BLaER1 treated with 17β-estradiol and CSF1 and Interleukin-3, amounts not matched to agents 10 nM and 100 nM (cell line): ENCODE measurements around the gene FBXO33.
A peak's percentile ranks its signal among the peaks of the same experiment; 100 is the strongest.

ENCODE experiments used
- H3K27ac ChIP-seq, 11 experiments: shearing (Covaris generic); formaldehyde crosslinking; 2 replicates each; pipeline ENCODE4 v1.8.1; 2022
- H3K27me3 ChIP-seq, 11 experiments: shearing (Covaris generic); formaldehyde crosslinking; 2 replicates each; pipeline ENCODE4 v1.8.1; 2022
- H3K36me3 ChIP-seq, 11 experiments: shearing (Covaris generic); formaldehyde crosslinking; 2 replicates each; pipeline ENCODE4 v1.8.1; 2022
- H3K4me1 ChIP-seq, 10 experiments: shearing (Covaris generic); formaldehyde crosslinking; 2 replicates each; pipeline ENCODE4 v1.8.1; 2022
- H3K4me2 ChIP-seq, 11 experiments: shearing (Covaris generic); formaldehyde crosslinking; 2 replicates each; pipeline ENCODE4 v1.8.1; 2022
- H3K4me3 ChIP-seq, 10 experiments: shearing (Covaris generic); formaldehyde crosslinking; 2 replicates each; pipeline ENCODE4 v1.8.1; 2022
- H3K9ac ChIP-seq, 11 experiments: shearing (Covaris generic); formaldehyde crosslinking; 2 replicates each; pipeline ENCODE4 v1.8.1; 2022
- H3K9me3 ChIP-seq, 11 experiments: shearing (Covaris generic); formaldehyde crosslinking; replicated peaks in 1 of 11; 2 replicates each; pipeline ENCODE4 v1.8.1; 2022
- H4K20me1 ChIP-seq, 11 experiments: shearing (Covaris generic); formaldehyde crosslinking; 2 replicates each; pipeline ENCODE4 v1.8.1; 2022
- Cebpa-rat ChIP-seq, 11 experiments: shearing (Covaris generic); IDR thresholded peaks; 2 replicates each; pipeline ENCODE4 v1.8.1; 2022

The FBXO33 gene

GRCh38 chr14:39384177-39384576 is 48.1 kb downstream of the FBXO33 start:
- no peaks in the 10 kb centered on the region for H3K27me3 ChIP-seq
- no peaks in the 10 kb centered on the region for H3K9me3 ChIP-seq
- no peak for TF ChIP-seq Cebpa-rat (IDR thresholded peaks at IDR 0.05)
- H3K36me3 ChIP-seq, result peaks cover 0 to 4% (median 0%) of the 10 kb centered on the region in 11 experiments; a peak in 1 of 22 replicates
- no peak overlapping the region for H3K4me2 ChIP-seq
- no peak overlapping the region for H3K9ac ChIP-seq
- H3K4me3 ChIP-seq, result no peak overlapping the region
- H4K20me1 ChIP-seq, result no peaks in the 10 kb centered on the region
- no peak overlapping the region for H3K27ac ChIP-seq
- peaks cover 0 to 9% (median 0%) of the 10 kb centered on the region in 10 experiments; a peak in 5 of 20 replicates for H3K4me1 ChIP-seq

GRCh38 chr14:39383741-39384140 is 48.5 kb downstream of the FBXO33 start:
- no peak for TF ChIP-seq Cebpa-rat (IDR thresholded peaks at IDR 0.05)
- H4K20me1 ChIP-seq, result no peaks in the 10 kb centered on the region
- H3K27ac ChIP-seq, result no peak overlapping the region
- peak overlapping the region in 1 of 11 experiments; percentile 1; a peak in 2 of 22 replicates for H3K4me2 ChIP-seq
- no peaks in the 10 kb centered on the region for H3K9me3 ChIP-seq
- no peak overlapping the region for H3K4me3 ChIP-seq
- peaks cover 0 to 9% (median 0%) of the 10 kb centered on the region in 10 experiments; a peak in 5 of 20 replicates for H3K4me1 ChIP-seq
- H3K27me3 ChIP-seq, result no peaks in the 10 kb centered on the region
- H3K9ac ChIP-seq, result no peak overlapping the region
- H3K36me3 ChIP-seq, result peaks cover 0 to 4% (median 0%) of the 10 kb centered on the region in 11 experiments; a peak in 1 of 22 replicates

GRCh38 chr14:39383026-39383660 is 49.1 kb downstream of the FBXO33 start:
- Histone ChIP-seq H3K4me2 (peak overlapping the region in 3 of 11 experiments; percentile 1 to 38 (median 18); a peak in 3 of 22 replicates), H3K36me3 (peaks cover 0 to 4% (median 0%) of the 10 kb centered on the region in 11 experiments; a peak in 1 of 22 replicates)

GRCh38 chr14:39382463-39382862 is 49.8 kb downstream of the FBXO33 start:
- no peaks in the 10 kb centered on the region for H4K20me1 ChIP-seq
- H3K9me3 ChIP-seq, result no peaks in the 10 kb centered on the region
- H3K27me3 ChIP-seq, result no peaks in the 10 kb centered on the region

More at GRCh38 chr14:39383026-39383660, 49.1 kb downstream of the FBXO33 start:
- Histone ChIP-seq H3K4me3 (no peak overlapping the region), H3K27ac (no peak overlapping the region), H4K20me1 (no peaks in the 10 kb centered on the region), H3K9me3 (no peaks in the 10 kb centered on the region), H3K27me3 (no peaks in the 10 kb centered on the region), H3K9ac (no peak overlapping the region), H3K4me1 (peaks cover 0 to 9% (median 0%) of the 10 kb centered on the region in 10 experiments; a peak in 5 of 20 replicates)
- no peak for TF ChIP-seq Cebpa-rat (IDR thresholded peaks at IDR 0.05)

GRCh38 chr14:39381366-39381765 is 50.9 kb downstream of the FBXO33 start:
- H3K9ac ChIP-seq, result no peak overlapping the region
- no peak for TF ChIP-seq Cebpa-rat (IDR thresholded peaks at IDR 0.05)
- H3K4me2 ChIP-seq, result no peak overlapping the region
- H3K9me3 ChIP-seq, result no peaks in the 10 kb centered on the region
- peaks cover 0 to 9% (median 0%) of the 10 kb centered on the region in 10 experiments; a peak in 5 of 20 replicates for H3K4me1 ChIP-seq
- no peaks in the 10 kb centered on the region for H3K27me3 ChIP-seq
- no peak overlapping the region for H3K27ac ChIP-seq
- no peak overlapping the region for H3K4me3 ChIP-seq
- 0 out of 22 replicates have a peak, but pooled peaks cover 0 to 4% (median 0%) of the 10 kb centered on the region in 11 experiments for H3K36me3 ChIP-seq
- H4K20me1 ChIP-seq, result no peaks in the 10 kb centered on the region

More at GRCh38 chr14:39382463-39382862, 49.8 kb downstream of the FBXO33 start:
- TF ChIP-seq Cebpa-rat (IDR thresholded peaks at IDR 0.05), result no peak
- Histone ChIP-seq H3K27ac (no peak overlapping the region), H3K9ac (no peak overlapping the region), H3K4me3 (no peak overlapping the region), H3K4me2 (no peak overlapping the region), H3K36me3 (peaks cover 0 to 4% (median 0%) of the 10 kb centered on the region in 11 experiments; a peak in 1 of 22 replicates), H3K4me1 (peaks cover 0 to 9% (median 0%) of the 10 kb centered on the region in 10 experiments; a peak in 5 of 20 replicates)

GRCh38 chr14:39376667-39377403 is 55.4 kb downstream of the FBXO33 start:
- no peak for TF ChIP-seq Cebpa-rat (IDR thresholded peaks at IDR 0.05)
- Histone ChIP-seq H3K4me1 (no peaks in the 10 kb centered on the region), H3K9me3 (no peaks in the 10 kb centered on the region), H3K4me3 (no peak overlapping the region), H3K36me3 (0 out of 22 replicates have a peak, but pooled peaks cover 0 to 2% (median 0%) of the 10 kb centered on the region in 11 experiments), H4K20me1 (no peaks in the 10 kb centered on the region), H3K27me3 (no peaks in the 10 kb centered on the region), H3K4me2 (no peak overlapping the region; a peak in 1 of 22 replicates), H3K9ac (no peak overlapping the region), H3K27ac (no peak overlapping the region)

- Histone ChIP-seq H3K4me2 (no peak overlapping the region), H4K20me1 (no peaks in the 10 kb centered on the region), H3K9me3 (no peaks in the 10 kb centered on the region), H3K27me3 (no peaks in the 10 kb centered on the region), H3K9ac (no peak overlapping the region), H3K27ac (no peak overlapping the region), H3K36me3 (peaks cover 5 to 21% (median 9%) of the 10 kb centered on the region in 11 experiments; a peak in 16 of 22 replicates), H3K4me3 (no peak overlapping the region), H3K4me1 (no peaks in the 10 kb centered on the region)
- no peak for TF ChIP-seq Cebpa-rat (IDR thresholded peaks at IDR 0.05)
Measured at GRCh38 chr14:39374851-39375250, 57.4 kb downstream of the FBXO33 start.

- Histone ChIP-seq H3K36me3 (peaks cover 5 to 22% (median 9%) of the 10 kb centered on the region in 11 experiments; a peak in 16 of 22 replicates), H3K9ac (no peak overlapping the region), H3K4me1 (no peaks in the 10 kb centered on the region), H4K20me1 (peaks cover 0 to 5% (median 0%) of the 10 kb centered on the region in 11 experiments; a peak in 2 of 22 replicates), H3K9me3 (no peaks in the 10 kb centered on the region), H3K4me3 (no peak overlapping the region), H3K27ac (no peak overlapping the region), H3K27me3 (no peaks in the 10 kb centered on the region), H3K4me2 (no peak overlapping the region)
- TF ChIP-seq Cebpa-rat (IDR thresholded peaks at IDR 0.05), result no peak
Measured at GRCh38 chr14:39372656-39373055, 59.6 kb downstream of the FBXO33 start.

- no peak for TF ChIP-seq Cebpa-rat (IDR thresholded peaks at IDR 0.05)
- Histone ChIP-seq H3K27ac (no peak overlapping the region), H3K4me2 (no peak overlapping the region)
Measured at GRCh38 chr14:39370415-39370814, 61.8 kb downstream of the FBXO33 start.

More at GRCh38 chr14:39370415-39370814, 61.8 kb downstream of the FBXO33 start:
- no peak overlapping the region for H3K9ac ChIP-seq
- H3K27me3 ChIP-seq, result no peaks in the 10 kb centered on the region
- H3K4me3 ChIP-seq, result no peak overlapping the region
- H3K4me1 ChIP-seq, result no peaks in the 10 kb centered on the region
- H3K9me3 ChIP-seq, result peaks cover 0 to 6% (median 1%) of the 10 kb centered on the region in 11 experiments; a peak in 12 of 22 replicates
- H3K36me3 ChIP-seq, result peaks cover 5 to 33% (median 14%) of the 10 kb centered on the region in 11 experiments; a peak in 17 of 22 replicates
- peaks cover 0 to 14% (median 9%) of the 10 kb centered on the region in 11 experiments; a peak in 6 of 22 replicates for H4K20me1 ChIP-seq
